K562 (cell line): Measurements from ENCODE around the gene CASP9. TPM values are rescaled to one million over a fixed set of nuclear protein-coding genes. Genes with fewer than 3 reads are reported as not detected.

Experiments
- CBFB ChIP-seq: sonication (generic); formaldehyde crosslinking; IDR thresholded peaks from 2 replicates; pipeline ENCODE4 v1.4.0; 2020; ENCODE audit warnings: mild to moderate bottlenecking, missing genetic modification reagents
- CBX3 ChIP-seq, 2 experiments: IDR thresholded peaks; 1 replicate in 1 of 2; 2 replicates in 1 of 2; pipeline ENCODE4 v1.6.1; 2012; ENCODE audit warnings: inconsistent platforms in 2 of 2, low read length in 2 of 2, borderline replicate concordance in 1 of 2, control low read depth in 1 of 2
- HDAC2 ChIP-seq: fragments of 450-650 bp; IDR thresholded peaks from 2 replicates; pipeline ENCODE4 v1.6.1; 2016; ENCODE audit warnings: mild to moderate bottlenecking
- HDAC6 ChIP-seq: IDR thresholded peaks from 2 replicates; pipeline ENCODE4 v1.6.1; 2012; ENCODE audit warnings: low read depth, mild to moderate bottlenecking, control low read depth, inconsistent platforms, low read length, moderate library complexity
- NELFE ChIP-seq: IDR thresholded peaks from 2 replicates; pipeline ENCODE4 v1.6.1; 2011; ENCODE audit warnings: mild to moderate bottlenecking; ENCODE audit not compliant: insufficient read depth, insufficient read length
- NFE2 ChIP-seq: IDR thresholded peaks from 2 replicates; pipeline ENCODE4 v1.6.1; 2014; ENCODE audit warnings: antibody characterized with exemption, low read depth
- NR4A1 ChIP-seq, 2 experiments: fragments of 250-450 bp in 1 of 2; fragments of 450-650 bp in 1 of 2; sonication (Bioruptor Pico) in 1 of 2; IDR thresholded peaks; 2 replicates each; pipeline versions ENCODE4 v1.4.0 to v1.6.1; 2016 to 2020; ENCODE audit warnings: mild to moderate bottlenecking in 2 of 2, missing compliant biosample characterization in 1 of 2, missing genetic modification characterization in 1 of 2, moderate library complexity in 1 of 2
- RBM25 ChIP-seq: fragments of 200-400 bp; formaldehyde crosslinking; IDR thresholded peaks from 2 replicates; pipeline ENCODE4 v1.6.1; 2018; ENCODE audit warnings: low read length, low read depth, moderate library complexity; ENCODE audit not compliant: severe bottlenecking
- RBM39 ChIP-seq: fragments of 200-400 bp; formaldehyde crosslinking; optimal IDR thresholded peaks from 2 replicates; pipeline ENCODE3; 2018; ENCODE audit warnings: low read depth, low read length
- RCOR1 ChIP-seq, 2 experiments: IDR thresholded peaks; 2 replicates each; pipeline ENCODE4 v1.6.1; 2012; ENCODE audit warnings: low read depth in 2 of 2, low read length in 2 of 2, borderline replicate concordance in 1 of 2, improper control_type of control experiment in 1 of 2
- SMARCA5 ChIP-seq: fragments of 450-650 bp; IDR thresholded peaks from 2 replicates; pipeline ENCODE4 v1.6.1; 2016
- SRSF7 ChIP-seq: fragments of 200-400 bp; formaldehyde crosslinking; optimal IDR thresholded peaks from 2 replicates; pipeline ENCODE3; 2017; ENCODE audit warnings: mild to moderate bottlenecking, low read depth, low read length
- TCFL5 ChIP-seq: fragments of 250-450 bp; sonication (Bioruptor Pico); conservative IDR thresholded peaks from 2 replicates; pipeline ENCODE4 v1.6.1; 2021; ENCODE audit warnings: mild to moderate bottlenecking, moderate library complexity, matching md5 sums
- ZNF707 ChIP-seq: fragments of 250-450 bp; sonication (Bioruptor Pico); conservative IDR thresholded peaks from 2 replicates; pipeline ENCODE4 v1.8.0; 2022; ENCODE audit warnings: inconsistent platforms, mild to moderate bottlenecking, moderate library complexity
- ZSCAN29 ChIP-seq: fragments of 450-650 bp; IDR thresholded peaks from 2 replicates; pipeline ENCODE4 v1.6.1; 2017
- polyA plus RNA-seq, 8 experiments: library from polyadenylated mRNA; depleted of rRNA in 4 of 8; stranded (reverse) in 5 of 8; unstranded in 3 of 8; fragments of >200 nt; fragmentation: Nextera tagmentation in 2 of 8; fragmentation: Illumina TruSeq in 1 of 8; extraction: Ambion mirVana in 2 of 8; extraction: Trizol in 1 of 8; gene quantifications; 2 replicates each; pipeline versions ENCODE4 v1.2.1 to v1.2.3, GENCODE V29; 2011 to 2014; ENCODE audit warnings: inconsistent platforms in 1 of 8, missing spikeins in 1 of 8
- total RNA-seq, 7 experiments: library from RNA; depleted of rRNA in 6 of 7; stranded (reverse); fragments of >200 nt in 6 of 7; fragmentation: Illumina TruSeq in 2 of 7; extraction: Trizol in 2 of 7; gene quantifications; 2 replicates each; pipeline versions ENCODE4 v1.2.1 to v1.2.3, GENCODE V29; 2011 to 2021; ENCODE audit warnings: low replicate concordance in 1 of 7
- TF ChIP-seq, protein P1 (sequence below): fragments of 250-450 bp; sonication (Bioruptor Pico); IDR thresholded peaks from 2 replicates; pipeline ENCODE4 v1.8.0; 2021; ENCODE audit warnings: mild to moderate bottlenecking, moderate library complexity
- TF ChIP-seq, protein P2 (sequence below): fragments of 200-800 bp; sonication (Bioruptor generic); IDR thresholded peaks from 2 replicates; pipeline ENCODE4 v1.6.1; 2016; ENCODE audit warnings: missing genetic modification characterization, missing compliant biosample characterization
- TF ChIP-seq, protein P3 (sequence below), 2 experiments: fragments of 450-650 bp; conservative IDR thresholded peaks; 2 replicates each; pipeline ENCODE4 v1.6.1; 2017; ENCODE audit warnings: mild to moderate bottlenecking in 2 of 2, moderate library complexity in 2 of 2
- TF ChIP-seq, protein P4 (sequence below): IDR thresholded peaks from 2 replicates; pipeline ENCODE4 v1.6.1; 2011; ENCODE audit warnings: borderline replicate concordance, low read depth, mild to moderate bottlenecking, moderate library complexity, low read length; ENCODE audit not compliant: insufficient read depth, poor library complexity, severe bottlenecking

Gene CASP9
- total and polyA plus RNA-seq, 9 of the 15 experiments (the other 6 are each of a cell fraction or from before 2014, with no cell fraction given) = 10.8 to 54.1 (median 30.7) TPM

DNA sequence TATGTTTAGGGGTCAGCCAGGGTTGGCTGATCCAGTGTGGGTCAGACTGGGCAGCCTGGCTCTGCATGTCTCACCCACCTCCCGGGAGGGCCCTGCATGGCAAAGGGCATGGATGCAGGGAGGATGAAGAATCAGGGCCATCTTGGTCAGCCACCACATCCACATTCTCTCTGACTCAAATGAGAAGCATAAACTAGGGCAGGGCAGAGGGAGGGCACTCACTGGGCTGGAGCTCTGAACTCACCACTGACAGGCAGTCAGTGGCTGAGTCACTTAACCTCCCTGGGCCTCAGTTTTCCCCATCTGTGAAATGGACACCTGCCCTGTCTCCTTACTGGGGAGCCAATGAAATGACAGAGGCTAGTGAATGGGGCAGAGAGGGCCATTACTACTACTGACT is 71.8 kb downstream of the CASP9 start (continued):
- TF ChIP-seq NFE2 = no peak
- TF ChIP-seq, protein P1, sequence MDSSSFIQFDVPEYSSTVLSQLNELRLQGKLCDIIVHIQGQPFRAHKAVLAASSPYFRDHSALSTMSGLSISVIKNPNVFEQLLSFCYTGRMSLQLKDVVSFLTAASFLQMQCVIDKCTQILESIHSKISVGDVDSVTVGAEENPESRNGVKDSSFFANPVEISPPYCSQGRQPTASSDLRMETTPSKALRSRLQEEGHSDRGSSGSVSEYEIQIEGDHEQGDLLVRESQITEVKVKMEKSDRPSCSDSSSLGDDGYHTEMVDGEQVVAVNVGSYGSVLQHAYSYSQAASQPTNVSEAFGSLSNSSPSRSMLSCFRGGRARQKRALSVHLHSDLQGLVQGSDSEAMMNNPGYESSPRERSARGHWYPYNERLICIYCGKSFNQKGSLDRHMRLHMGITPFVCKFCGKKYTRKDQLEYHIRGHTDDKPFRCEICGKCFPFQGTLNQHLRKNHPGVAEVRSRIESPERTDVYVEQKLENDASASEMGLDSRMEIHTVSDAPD (CRISPR knock-in tag) = no peak
- peak; percentile 67; the same call in 1 of the 2 replicates for TF ChIP-seq HDAC2
- TF ChIP-seq RBM25 = peak; percentile 96
- TF ChIP-seq TCFL5 = no peak
- no peak for TF ChIP-seq RBM39
- TF ChIP-seq, protein P2, sequence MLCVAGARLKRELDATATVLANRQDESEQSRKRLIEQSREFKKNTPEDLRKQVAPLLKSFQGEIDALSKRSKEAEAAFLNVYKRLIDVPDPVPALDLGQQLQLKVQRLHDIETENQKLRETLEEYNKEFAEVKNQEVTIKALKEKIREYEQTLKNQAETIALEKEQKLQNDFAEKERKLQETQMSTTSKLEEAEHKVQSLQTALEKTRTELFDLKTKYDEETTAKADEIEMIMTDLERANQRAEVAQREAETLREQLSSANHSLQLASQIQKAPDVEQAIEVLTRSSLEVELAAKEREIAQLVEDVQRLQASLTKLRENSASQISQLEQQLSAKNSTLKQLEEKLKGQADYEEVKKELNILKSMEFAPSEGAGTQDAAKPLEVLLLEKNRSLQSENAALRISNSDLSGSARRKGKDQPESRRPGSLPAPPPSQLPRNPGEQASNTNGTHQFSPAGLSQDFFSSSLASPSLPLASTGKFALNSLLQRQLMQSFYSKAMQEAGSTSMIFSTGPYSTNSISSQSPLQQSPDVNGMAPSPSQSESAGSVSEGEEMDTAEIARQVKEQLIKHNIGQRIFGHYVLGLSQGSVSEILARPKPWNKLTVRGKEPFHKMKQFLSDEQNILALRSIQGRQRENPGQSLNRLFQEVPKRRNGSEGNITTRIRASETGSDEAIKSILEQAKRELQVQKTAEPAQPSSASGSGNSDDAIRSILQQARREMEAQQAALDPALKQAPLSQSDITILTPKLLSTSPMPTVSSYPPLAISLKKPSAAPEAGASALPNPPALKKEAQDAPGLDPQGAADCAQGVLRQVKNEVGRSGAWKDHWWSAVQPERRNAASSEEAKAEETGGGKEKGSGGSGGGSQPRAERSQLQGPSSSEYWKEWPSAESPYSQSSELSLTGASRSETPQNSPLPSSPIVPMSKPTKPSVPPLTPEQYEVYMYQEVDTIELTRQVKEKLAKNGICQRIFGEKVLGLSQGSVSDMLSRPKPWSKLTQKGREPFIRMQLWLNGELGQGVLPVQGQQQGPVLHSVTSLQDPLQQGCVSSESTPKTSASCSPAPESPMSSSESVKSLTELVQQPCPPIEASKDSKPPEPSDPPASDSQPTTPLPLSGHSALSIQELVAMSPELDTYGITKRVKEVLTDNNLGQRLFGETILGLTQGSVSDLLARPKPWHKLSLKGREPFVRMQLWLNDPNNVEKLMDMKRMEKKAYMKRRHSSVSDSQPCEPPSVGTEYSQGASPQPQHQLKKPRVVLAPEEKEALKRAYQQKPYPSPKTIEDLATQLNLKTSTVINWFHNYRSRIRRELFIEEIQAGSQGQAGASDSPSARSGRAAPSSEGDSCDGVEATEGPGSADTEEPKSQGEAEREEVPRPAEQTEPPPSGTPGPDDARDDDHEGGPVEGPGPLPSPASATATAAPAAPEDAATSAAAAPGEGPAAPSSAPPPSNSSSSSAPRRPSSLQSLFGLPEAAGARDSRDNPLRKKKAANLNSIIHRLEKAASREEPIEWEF = no peak
- no peak for TF ChIP-seq ZNF707
- TF ChIP-seq NR4A1 (CRISPR knock-in tag; IDR thresholded peaks at IDR 0.05) = no peak
- no peak for TF ChIP-seq NR4A1 (tag; IDR thresholded peaks at IDR 0.05)
- no peak for TF ChIP-seq SRSF7
- TF ChIP-seq CBX3 (IDR thresholded peaks at IDR 0.05; ENCODE audit: borderline replicate concordance in 1 of 2, low read length in 2 of 2) = peak in 1 of 2 experiments; percentile 27; a peak in 1 of 3 replicates
- TF ChIP-seq ZSCAN29 = no peak
- no peak for TF ChIP-seq HDAC6
- TF ChIP-seq, protein P3, sequence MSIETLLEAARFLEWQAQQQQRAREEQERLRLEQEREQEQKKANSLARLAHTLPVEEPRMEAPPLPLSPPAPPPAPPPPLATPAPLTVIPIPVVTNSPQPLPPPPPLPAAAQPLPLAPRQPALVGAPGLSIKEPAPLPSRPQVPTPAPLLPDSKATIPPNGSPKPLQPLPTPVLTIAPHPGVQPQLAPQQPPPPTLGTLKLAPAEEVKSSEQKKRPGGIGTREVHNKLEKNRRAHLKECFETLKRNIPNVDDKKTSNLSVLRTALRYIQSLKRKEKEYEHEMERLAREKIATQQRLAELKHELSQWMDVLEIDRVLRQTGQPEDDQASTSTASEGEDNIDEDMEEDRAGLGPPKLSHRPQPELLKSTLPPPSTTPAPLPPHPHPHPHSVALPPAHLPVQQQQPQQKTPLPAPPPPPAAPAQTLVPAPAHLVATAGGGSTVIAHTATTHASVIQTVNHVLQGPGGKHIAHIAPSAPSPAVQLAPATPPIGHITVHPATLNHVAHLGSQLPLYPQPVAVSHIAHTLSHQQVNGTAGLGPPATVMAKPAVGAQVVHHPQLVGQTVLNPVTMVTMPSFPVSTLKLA (conservative IDR thresholded peaks at IDR 0.05) = no peak
- no peak for TF ChIP-seq CBFB
- TF ChIP-seq NELFE = no peak
- peak in 1 of 2 experiments; percentile 59; a peak in 2 of 4 replicates for TF ChIP-seq RCOR1 (IDR thresholded peaks at IDR 0.05; ENCODE audit: borderline replicate concordance in 1 of 2, low read depth in 2 of 2, low read length in 2 of 2)
- peak; percentile 93 for TF ChIP-seq SMARCA5
- TF ChIP-seq, protein P4, sequence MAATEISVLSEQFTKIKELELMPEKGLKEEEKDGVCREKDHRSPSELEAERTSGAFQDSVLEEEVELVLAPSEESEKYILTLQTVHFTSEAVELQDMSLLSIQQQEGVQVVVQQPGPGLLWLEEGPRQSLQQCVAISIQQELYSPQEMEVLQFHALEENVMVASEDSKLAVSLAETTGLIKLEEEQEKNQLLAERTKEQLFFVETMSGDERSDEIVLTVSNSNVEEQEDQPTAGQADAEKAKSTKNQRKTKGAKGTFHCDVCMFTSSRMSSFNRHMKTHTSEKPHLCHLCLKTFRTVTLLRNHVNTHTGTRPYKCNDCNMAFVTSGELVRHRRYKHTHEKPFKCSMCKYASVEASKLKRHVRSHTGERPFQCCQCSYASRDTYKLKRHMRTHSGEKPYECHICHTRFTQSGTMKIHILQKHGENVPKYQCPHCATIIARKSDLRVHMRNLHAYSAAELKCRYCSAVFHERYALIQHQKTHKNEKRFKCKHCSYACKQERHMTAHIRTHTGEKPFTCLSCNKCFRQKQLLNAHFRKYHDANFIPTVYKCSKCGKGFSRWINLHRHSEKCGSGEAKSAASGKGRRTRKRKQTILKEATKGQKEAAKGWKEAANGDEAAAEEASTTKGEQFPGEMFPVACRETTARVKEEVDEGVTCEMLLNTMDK = no peak
